ENCODE data around the gene RANGRF. TPM values are rescaled to one million over a fixed set of nuclear protein-coding genes. Genes with fewer than 3 reads are reported as not detected.

The RANGRF gene
- total and polyA plus RNA-seq, 10 donors: 18.9 to 55.9 (median 23.1) TPM

DNA sequence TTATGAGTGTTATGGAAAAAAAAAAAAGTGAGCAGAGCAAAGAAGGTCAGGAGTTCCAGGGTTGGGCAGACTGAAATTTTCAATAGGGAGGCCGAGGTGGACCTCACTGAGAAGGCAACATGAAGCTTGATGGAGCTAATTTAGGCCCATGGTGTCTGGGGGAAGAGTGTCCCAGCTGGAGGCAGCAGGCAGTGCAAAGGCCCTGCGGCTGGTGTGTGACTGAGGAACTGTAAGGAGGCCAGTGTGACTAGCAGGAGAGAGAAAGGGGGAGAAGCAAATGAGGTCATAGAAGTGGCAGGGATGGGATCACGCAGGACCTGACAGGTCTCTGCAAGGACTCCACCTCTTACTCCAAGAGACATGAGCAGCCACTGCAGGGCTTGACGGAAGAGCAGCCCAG is 31.8 kb downstream of the RANGRF start:
- peak; percentile 15 for DNase-seq
- H3K4me3 ChIP-seq: no peak overlapping the region
- H3K4me1 ChIP-seq: peaks cover 0 to 7% (median 0%) of the 10 kb centered on the region in 6 donors
- H3K27ac ChIP-seq: no peak overlapping the region
- H3K27me3 ChIP-seq (replicated peaks in 1 of 7): peaks cover 0 to 28% (median 4%) of the 10 kb centered on the region in 7 donors
- intact Hi-C loops (cut with DNase I; ENCODE audit: low total_unique reads): no loop called here
- 76 to 96% (median 86%) methylated on average over 4 of the region's 4 CpGs for WGBS, 5 donors
- no peak for TF ChIP-seq CTCF (IDR thresholded peaks at IDR 0.05 in 8 of 11, conservative IDR thresholded peaks at IDR 0.05 in 3 of 11)
- TF ChIP-seq POLR2AphosphoS5 (IDR thresholded peaks at IDR 0.05): no peak
- TF ChIP-seq POLR2A (IDR thresholded peaks at IDR 0.05): no peak
- H3K36me3 ChIP-seq: peaks cover 0 to 34% (median 0%) of the 10 kb centered on the region in 6 donors
- no peaks in the 10 kb centered on the region for H3K9me3 ChIP-seq

GRCh38 chr17:8320990-8321389 is 32.5 kb downstream of the RANGRF start:
- peaks cover 0 to 28% (median under 1%) of the 10 kb centered on the region in 7 donors for H3K27me3 ChIP-seq (replicated peaks in 1 of 7)
- 70 to 86% (median 80%) methylated on average over 6 of the region's 6 CpGs for WGBS, 5 donors
- intact Hi-C loops (cut with DNase I; ENCODE audit: low total_unique reads): no loop called here
- H3K27ac ChIP-seq: no peak overlapping the region
- H3K9me3 ChIP-seq: no peaks in the 10 kb centered on the region
- peaks cover 0 to 27% (median 0%) of the 10 kb centered on the region in 6 donors for H3K36me3 ChIP-seq
- no peak overlapping the region for H3K4me3 ChIP-seq
- TF ChIP-seq CTCF (IDR thresholded peaks at IDR 0.05 in 8 of 11, conservative IDR thresholded peaks at IDR 0.05 in 3 of 11) (no peak), POLR2AphosphoS5 (IDR thresholded peaks at IDR 0.05) (no peak), POLR2A (IDR thresholded peaks at IDR 0.05) (no peak)
- H3K4me1 ChIP-seq: peaks cover 0 to 15% (median 5%) of the 10 kb centered on the region in 6 donors
- no peak for DNase-seq

DNA sequence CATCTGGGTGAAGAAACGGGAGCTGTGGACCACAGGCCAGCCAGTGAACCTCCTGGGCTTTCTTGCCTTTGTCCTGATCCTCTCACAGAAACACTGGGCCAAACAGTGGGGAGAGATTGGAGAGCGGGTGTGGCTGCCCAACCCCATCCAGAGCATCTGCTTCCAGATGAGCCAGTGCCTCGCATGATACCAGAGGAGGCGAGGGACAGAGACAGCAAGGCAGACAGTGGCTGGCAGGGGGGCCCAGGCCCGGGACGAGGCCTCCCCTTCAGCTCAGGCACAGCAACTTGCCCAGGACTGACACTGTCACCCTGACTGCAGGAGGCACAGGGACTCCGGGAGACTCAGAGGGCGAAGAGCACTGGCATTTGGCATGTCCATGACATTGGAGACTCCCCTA is 33.6 kb downstream of the RANGRF start:
- WGBS, 5 donors: 85 to 91% (median 89%) methylated on average over 6 to 8 of the region's 8 CpGs
- TF ChIP-seq CTCF (IDR thresholded peaks at IDR 0.05 in 8 of 11, conservative IDR thresholded peaks at IDR 0.05 in 3 of 11): no peak
- TF ChIP-seq POLR2A (IDR thresholded peaks at IDR 0.05): no peak
- Histone ChIP-seq H3K4me3 (no peak overlapping the region), H3K36me3 (peaks cover 0 to 25% (median 0%) of the 10 kb centered on the region in 6 donors), H3K9me3 (no peaks in the 10 kb centered on the region), H3K27ac (no peak overlapping the region), H3K27me3 (replicated peaks in 1 of 7) (peaks cover 0 to 34% (median 9%) of the 10 kb centered on the region in 7 donors), H3K4me1 (peaks cover 3 to 25% (median 15%) of the 10 kb centered on the region in 6 donors)
- intact Hi-C loops (cut with DNase I; ENCODE audit: low total_unique reads): no loop called here
- DNase-seq: no peak

- 72 to 89% (median 80%) methylated on average over 5 of the region's 5 CpGs for WGBS, 5 donors
- Histone ChIP-seq H3K4me1 (peaks cover 3 to 31% (median 19%) of the 10 kb centered on the region in 6 donors), H3K27me3 (replicated peaks in 1 of 7) (peaks cover 0 to 49% (median 10%) of the 10 kb centered on the region in 7 donors), H3K4me3 (no peak overlapping the region), H3K27ac (no peak overlapping the region), H3K36me3 (peaks cover 0 to 19% (median 0%) of the 10 kb centered on the region in 6 donors), H3K9me3 (no peaks in the 10 kb centered on the region)
- intact Hi-C loops (cut with DNase I; ENCODE audit: low total_unique reads): no loop called here
- TF ChIP-seq POLR2AphosphoS5 (IDR thresholded peaks at IDR 0.05): no peak
- TF ChIP-seq CTCF (IDR thresholded peaks at IDR 0.05 in 8 of 11, conservative IDR thresholded peaks at IDR 0.05 in 3 of 11): no peak
- no peak for TF ChIP-seq POLR2A (IDR thresholded peaks at IDR 0.05)
- DNase-seq: no peak
Measured at GRCh38 chr17:8324132-8324531, 35.7 kb downstream of the RANGRF start.

All from spleen (tissue), 11 donors.